Measurements from ENCODE around the gene INSC. TPM values are rescaled to one million over a fixed set of nuclear protein-coding genes. Genes with fewer than 3 reads are reported as not detected.

Gene INSC
- total RNA-seq, 6 experiments from 2014 or later, result 0.15 to 0.44 (median 0.43) TPM; not detected in 3

- Histone ChIP-seq H3K27ac (no peak overlapping the region), H3K4me3 (no peak overlapping the region), H3K27me3 (no peaks in the 10 kb centered on the region), H3K9me3 (no peaks in the 10 kb centered on the region), H3K4me1 (peaks cover 0 to 20% (median 5%) of the 10 kb centered on the region in 4 donors), H3K36me3 (no peaks in the 10 kb centered on the region)
- WGBS (ENCODE audit: insufficient coverage, low coverage, low lambda C conversion rate, missing lambda C conversion rate), result 64% methylated on average over 7 of the region's 7 CpGs
- peak in 1 of 4 donors; percentile 59 for ATAC-seq
- TF ChIP-seq POLR2A (IDR thresholded peaks at IDR 0.05) (no peak), CTCF (IDR thresholded peaks at IDR 0.05) (no peak)
- intact Hi-C loops (cut with DNase I), result loop anchor here in 1 of 2 donors (10.0 kb wide), 1 partner anchor 62 kb away; no protein-coding TSS in a partner anchor
- no peak for DNase-seq
These were observed 28.1 kb downstream of the INSC start for GRCh38 chr11:15142838-15143237.

GRCh38 chr11:15143855-15144254 is 29.1 kb downstream of the INSC start:
- DNase-seq (no peak), ATAC-seq (no peak)
- Histone ChIP-seq H3K4me1 (peaks cover 0 to 20% (median 5%) of the 10 kb centered on the region in 4 donors), H3K36me3 (no peaks in the 10 kb centered on the region), H3K27me3 (no peaks in the 10 kb centered on the region), H3K4me3 (no peak overlapping the region), H3K9me3 (no peaks in the 10 kb centered on the region), H3K27ac (no peak overlapping the region)
- intact Hi-C loops (cut with DNase I), result loop anchor here in 1 of 2 donors (10.0 kb wide), 1 partner anchor 61 kb away; no protein-coding TSS in a partner anchor
- TF ChIP-seq CTCF (IDR thresholded peaks at IDR 0.05), result no peak
- no peak for TF ChIP-seq POLR2A (IDR thresholded peaks at IDR 0.05)

- intact Hi-C loops (cut with DNase I), result loop anchor here in 1 of 2 donors (10.0 kb wide), 1 partner anchor 60 kb away; no protein-coding TSS in a partner anchor
- TF ChIP-seq CTCF (IDR thresholded peaks at IDR 0.05) (no peak), POLR2A (IDR thresholded peaks at IDR 0.05) (no peak)
- H3K4me1 ChIP-seq, result peaks cover 0 to 20% (median 5%) of the 10 kb centered on the region in 4 donors
- no peaks in the 10 kb centered on the region for H3K36me3 ChIP-seq
- no peak for DNase-seq
- H3K9me3 ChIP-seq, result no peaks in the 10 kb centered on the region
- no peaks in the 10 kb centered on the region for H3K27me3 ChIP-seq
- ATAC-seq, result peak; percentile 44 to 65 (median 48)
- no peak overlapping the region for H3K4me3 ChIP-seq
- 43% methylated on average over 1 of the region's 1 CpG for WGBS (ENCODE audit: insufficient coverage, low coverage, low lambda C conversion rate, missing lambda C conversion rate)
- H3K27ac ChIP-seq, result no peak overlapping the region
These were observed 29.6 kb downstream of the INSC start for GRCh38 chr11:15144347-15144746.

GRCh38 chr11:15145151-15145550 is 30.4 kb downstream of the INSC start:
- ATAC-seq, result peak; percentile 54 to 78 (median 74)
- WGBS (ENCODE audit: insufficient coverage, low coverage, low lambda C conversion rate, missing lambda C conversion rate), result 33% methylated on average over 2 of the region's 2 CpGs
- peak overlapping the region in 1 of 3 donors; percentile 37 for H3K27ac ChIP-seq

More at GRCh38 chr11:15145151-15145550, 30.4 kb downstream of the INSC start:
- H3K27me3 ChIP-seq, result no peaks in the 10 kb centered on the region
- no peaks in the 10 kb centered on the region for H3K9me3 ChIP-seq
- no peak for TF ChIP-seq POLR2A (IDR thresholded peaks at IDR 0.05)
- TF ChIP-seq CTCF (IDR thresholded peaks at IDR 0.05), result no peak
- peaks cover 0 to 20% (median 5%) of the 10 kb centered on the region in 4 donors for H3K4me1 ChIP-seq
- H3K36me3 ChIP-seq, result no peaks in the 10 kb centered on the region
- H3K4me3 ChIP-seq, result no peak overlapping the region
- DNase-seq, result no peak
- intact Hi-C loops (cut with DNase I), result loop anchor here in 1 of 2 donors (10.0 kb wide), 1 partner anchor 60 kb away; no protein-coding TSS in a partner anchor
